ENCODE measurements around the gene KSR2.

KSR2 gene

GRCh38 chr12:117692512-117692911, 276.3 kb downstream of the KSR2 start:
- H3K9me3 Mint-ChIP-seq: peaks cover 19% of the 10 kb centered on the region
- no peak for TF ChIP-seq CTCF (IDR thresholded peaks at IDR 0.05)
- H3K27me3 Mint-ChIP-seq (ENCODE audit: low read depth, poor library complexity): peaks cover 23% of the 10 kb centered on the region
- DNase-seq: no peak
- no peak overlapping the region for H3K27ac Mint-ChIP-seq
- H3K4me3 Mint-ChIP-seq: no peak overlapping the region
- no peaks in the 10 kb centered on the region for H3K36me3 Mint-ChIP-seq (ENCODE audit: low read depth)
- peaks cover 3% of the 10 kb centered on the region for H3K4me1 Mint-ChIP-seq

GRCh38 chr12:117689857-117690256, 278.9 kb downstream of the KSR2 start:
- Mint-ChIP-seq H3K4me3 (no peak overlapping the region), H3K9me3 (peaks cover 19% of the 10 kb centered on the region), H3K27ac (peak overlapping the region; percentile 24), H3K36me3 (ENCODE audit: low read depth) (no peaks in the 10 kb centered on the region), H3K4me1 (peaks cover 29% of the 10 kb centered on the region), H3K27me3 (ENCODE audit: low read depth, poor library complexity) (peaks cover 22% of the 10 kb centered on the region)
- no peak for TF ChIP-seq CTCF (IDR thresholded peaks at IDR 0.05)
- DNase-seq: no peak

- DNase-seq: no peak
- Mint-ChIP-seq H3K27ac (no peak overlapping the region), H3K9me3 (peaks cover 8% of the 10 kb centered on the region), H3K27me3 (ENCODE audit: low read depth, poor library complexity) (peaks cover 19% of the 10 kb centered on the region), H3K4me1 (peaks cover 39% of the 10 kb centered on the region), H3K36me3 (ENCODE audit: low read depth) (no peaks in the 10 kb centered on the region), H3K4me3 (no peak overlapping the region)
- TF ChIP-seq CTCF (IDR thresholded peaks at IDR 0.05): no peak
Observed at GRCh38 chr12:117688446-117688845, 280.3 kb downstream of the KSR2 start.

- peak overlapping the region; percentile 89 for H3K27ac Mint-ChIP-seq
- TF ChIP-seq CTCF (IDR thresholded peaks at IDR 0.05): no peak
- H3K36me3 Mint-ChIP-seq (ENCODE audit: low read depth): no peaks in the 10 kb centered on the region
- peaks cover 15% of the 10 kb centered on the region for H3K27me3 Mint-ChIP-seq (ENCODE audit: low read depth, poor library complexity)
- H3K9me3 Mint-ChIP-seq: no peaks in the 10 kb centered on the region
- no peak for DNase-seq
- no peak overlapping the region for H3K4me3 Mint-ChIP-seq
- peaks cover 44% of the 10 kb centered on the region for H3K4me1 Mint-ChIP-seq
Observed at GRCh38 chr12:117686911-117687377, 281.8 kb downstream of the KSR2 start.

- H3K9me3 Mint-ChIP-seq: no peaks in the 10 kb centered on the region
- peaks cover 13% of the 10 kb centered on the region for H3K27me3 Mint-ChIP-seq (ENCODE audit: low read depth, poor library complexity)
- H3K4me3 Mint-ChIP-seq: no peak overlapping the region
- no peak for DNase-seq
- no peak for TF ChIP-seq CTCF (IDR thresholded peaks at IDR 0.05)
- H3K27ac Mint-ChIP-seq: peak overlapping the region; percentile 98
- H3K4me1 Mint-ChIP-seq: peaks cover 46% of the 10 kb centered on the region
- H3K36me3 Mint-ChIP-seq (ENCODE audit: low read depth): no peaks in the 10 kb centered on the region
Observed at GRCh38 chr12:117686210-117686609, 282.6 kb downstream of the KSR2 start.

- DNase-seq: peak; percentile 74
- Mint-ChIP-seq H3K27ac (peak overlapping the region; percentile 98), H3K4me3 (peak overlapping the region; percentile 71)
Observed at GRCh38 chr12:117685110-117685926, 283.5 kb downstream of the KSR2 start.

More at GRCh38 chr12:117685110-117685926, 283.5 kb downstream of the KSR2 start:
- Mint-ChIP-seq H3K36me3 (ENCODE audit: low read depth) (no peaks in the 10 kb centered on the region), H3K27me3 (ENCODE audit: low read depth, poor library complexity) (peaks cover 7% of the 10 kb centered on the region), H3K9me3 (no peaks in the 10 kb centered on the region), H3K4me1 (peaks cover 52% of the 10 kb centered on the region)
- peak; percentile 28 for TF ChIP-seq CTCF (IDR thresholded peaks at IDR 0.05)
